Activated naive CD4-positive, alpha-beta T cell treated with anti-CD3 and anti-CD28 coated beads for 36 hours (primary cell): Measurements from ENCODE around the gene AUH. TPM values are rescaled to one million over a fixed set of nuclear protein-coding genes. Genes with fewer than 3 reads are reported as not detected.

ENCODE experiments used
- CTCF ChIA-PET: fragments of 350-600 bp; sonication (Branson Sonifier 250); formaldehyde crosslinking; loops from one replicate; lab custom pipeline; 2021; ENCODE audit warnings: antibody characterized with exemption; lab: Charles Lee
- DNase-seq: peaks from one replicate; pipeline ENCODE4 v3.0.0-alpha.2; 2020
- H3K27ac Mint-ChIP-seq: one replicate; pipeline ENCODE4 v1.8.0; 2021; ENCODE audit warnings: mild to moderate bottlenecking, mixed read lengths
- H3K27me3 Mint-ChIP-seq: one replicate; pipeline ENCODE4 v1.8.0; 2021; ENCODE audit warnings: low read depth, mixed read lengths
- H3K36me3 Mint-ChIP-seq: one replicate; pipeline ENCODE4 v1.8.0; 2021; ENCODE audit warnings: low read depth, mixed read lengths
- H3K4me1 Mint-ChIP-seq: one replicate; pipeline ENCODE4 v1.8.0; 2021; ENCODE audit warnings: low read depth, mixed read lengths
- H3K4me3 Mint-ChIP-seq: one replicate; pipeline ENCODE4 v1.8.0; 2021; ENCODE audit warnings: mild to moderate bottlenecking, moderate library complexity, mixed read lengths
- H3K9me3 Mint-ChIP-seq: one replicate; pipeline ENCODE4 v1.8.0; 2021; ENCODE audit warnings: mixed read lengths
- intact Hi-C: fragments of 100-400 bp; cut with micrococcal nuclease; formaldehyde crosslinking; loops from one replicate; pipeline ENCODE4 v1.15.1; 2023
- total RNA-seq, 2 experiments: library from RNA; stranded (reverse); gene quantifications; one replicate each; pipeline ENCODE4 v1.2.3, GENCODE V29; 2021

The AUH gene
- total RNA-seq, 2 experiments from 2014 or later = 13.4 to 14.4 TPM

DNA sequence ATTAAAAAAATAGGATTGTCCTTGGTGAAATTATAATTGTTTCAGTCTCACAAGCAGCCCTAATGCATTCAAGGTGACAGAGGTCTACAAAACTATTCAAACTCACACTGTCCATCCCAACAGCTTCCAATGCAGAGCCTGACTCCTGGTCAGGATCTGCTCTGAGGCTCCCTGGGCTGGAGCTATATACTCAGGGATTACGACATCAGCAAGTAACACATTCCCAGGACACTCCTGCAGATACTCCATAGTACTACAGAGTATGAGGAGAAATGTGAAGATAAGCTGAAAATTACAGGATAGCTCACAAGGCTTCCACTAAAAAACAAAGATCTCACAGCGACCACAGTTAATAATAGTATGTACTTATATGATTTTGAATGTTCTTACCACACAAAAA, 130.1 kb downstream of the AUH start:
- peaks cover 4% of the 10 kb centered on the region for H3K36me3 Mint-ChIP-seq
- no peak for DNase-seq
- H3K27me3 Mint-ChIP-seq = no peaks in the 10 kb centered on the region
- no peaks in the 10 kb centered on the region for H3K4me1 Mint-ChIP-seq
- H3K4me3 Mint-ChIP-seq = no peak overlapping the region
- intact Hi-C loops = no loop called here
- CTCF ChIA-PET = no interaction called here
- no peak overlapping the region for H3K27ac Mint-ChIP-seq
- no peaks in the 10 kb centered on the region for H3K9me3 Mint-ChIP-seq

DNA sequence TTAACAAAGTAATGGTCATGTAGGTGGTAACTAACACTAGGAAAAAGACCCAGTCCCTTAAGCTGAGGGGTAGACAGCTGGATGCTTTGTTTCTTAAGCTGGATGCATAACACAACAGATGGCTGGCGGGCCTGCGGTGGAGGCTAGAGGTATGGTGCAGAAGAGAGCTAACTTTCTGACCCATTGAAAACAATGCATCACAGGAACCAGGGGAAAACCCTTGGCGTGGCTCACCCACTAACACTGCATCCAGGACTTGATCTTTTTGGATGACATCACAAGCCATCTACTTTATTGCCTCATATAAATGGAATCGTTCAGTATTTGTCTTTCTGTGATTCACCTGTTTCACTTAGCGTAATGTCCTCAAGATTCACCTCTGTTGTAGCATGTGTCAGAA, 138.7 kb downstream of the AUH start:
- Mint-ChIP-seq H3K27me3 (no peaks in the 10 kb centered on the region), H3K4me3 (no peak overlapping the region), H3K27ac (no peak overlapping the region), H3K4me1 (peaks cover 14% of the 10 kb centered on the region), H3K36me3 (peaks cover 13% of the 10 kb centered on the region), H3K9me3 (no peaks in the 10 kb centered on the region)
- CTCF ChIA-PET = interaction anchor here (0.7 to 0.8 kb wide), 2 partner anchors 10 to 32 kb away, joined by 3 to 4 read pairs; no protein-coding TSS in a partner anchor
- DNase-seq = peak; percentile 38
- intact Hi-C loops = no loop called here

DNA sequence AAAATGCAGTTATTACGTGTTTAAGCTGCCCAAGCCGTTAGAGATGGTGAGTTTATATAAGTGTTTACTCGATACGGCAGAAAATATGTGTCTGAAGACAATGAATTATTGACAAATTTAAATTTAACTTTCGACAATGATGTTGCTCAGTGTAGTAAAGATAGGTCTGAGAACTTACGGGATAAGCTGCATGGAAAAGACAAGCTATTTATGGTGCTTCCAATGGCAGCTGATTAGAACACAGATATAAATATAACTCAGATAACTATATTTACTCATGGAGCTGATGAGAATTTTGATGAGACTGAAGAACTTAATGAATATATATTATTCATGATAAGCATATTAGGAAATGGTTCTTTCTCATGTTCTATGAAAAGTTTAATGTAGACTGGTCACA, 139.3 kb downstream of the AUH start:
- peaks cover 13% of the 10 kb centered on the region for H3K36me3 Mint-ChIP-seq
- CTCF ChIA-PET = interaction anchor here (0.6 to 0.8 kb wide), 3 partner anchors 9 to 198 kb away, joined by 3 to 4 read pairs (median 3); no protein-coding TSS in a partner anchor
- H3K4me1 Mint-ChIP-seq = peaks cover 14% of the 10 kb centered on the region
- H3K9me3 Mint-ChIP-seq = no peaks in the 10 kb centered on the region
- H3K27ac Mint-ChIP-seq = no peak overlapping the region
- DNase-seq = no peak
- H3K27me3 Mint-ChIP-seq = no peaks in the 10 kb centered on the region
- intact Hi-C loops = no loop called here
- no peak overlapping the region for H3K4me3 Mint-ChIP-seq

DNA sequence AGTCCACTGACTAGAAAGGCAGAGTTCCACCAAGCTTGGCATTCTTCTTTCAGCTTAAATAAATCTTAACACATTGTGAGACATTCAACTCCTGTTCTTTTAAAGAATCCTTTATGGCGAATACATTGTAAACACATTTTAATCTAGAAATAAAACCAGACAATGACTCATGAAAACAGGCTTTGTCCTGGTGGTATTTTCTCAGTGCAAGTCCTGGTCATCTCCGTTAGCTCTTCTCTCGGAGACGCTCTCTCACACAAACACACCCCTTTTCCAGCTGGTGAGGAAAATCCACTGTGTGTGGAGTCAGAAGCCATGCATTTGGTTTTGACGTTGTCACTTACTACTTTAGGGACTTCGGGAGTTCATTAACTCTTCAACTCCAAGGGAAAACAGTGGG, 140.4 kb downstream of the AUH start:
- CTCF ChIA-PET = no interaction called here

DNA sequence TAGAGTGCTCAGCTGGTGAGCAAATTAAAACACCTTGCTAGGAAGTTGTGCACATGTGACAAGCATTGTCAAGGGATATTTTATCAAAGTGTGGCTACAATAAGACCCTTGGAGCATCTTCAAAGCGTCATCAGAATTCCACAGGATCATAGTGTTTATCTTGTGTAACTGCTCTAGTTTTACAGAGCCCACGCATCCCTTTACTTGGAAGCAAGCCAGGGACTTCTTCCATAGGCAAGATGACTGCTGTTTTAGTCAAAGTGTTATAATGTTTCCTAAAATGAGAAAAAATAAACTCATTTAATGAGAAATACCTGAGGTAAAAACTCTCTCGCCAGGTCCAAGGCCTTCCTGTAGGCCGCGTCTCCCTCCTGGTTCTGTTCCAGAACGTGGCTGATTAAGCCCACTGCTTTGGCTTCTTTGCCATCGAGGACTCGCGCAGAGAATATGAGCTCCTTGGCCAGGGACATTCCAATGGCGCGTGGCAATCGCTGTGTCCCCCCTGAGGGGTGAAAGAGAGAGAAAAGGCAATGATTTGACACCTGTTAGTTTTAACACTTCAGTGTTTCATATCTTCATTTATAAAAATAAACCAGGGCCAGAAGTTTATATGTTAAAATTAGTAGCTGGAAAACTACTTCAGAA, 141.1 kb downstream of the AUH start:
- H3K27ac Mint-ChIP-seq = no peak overlapping the region
- CTCF ChIA-PET = no interaction called here
- intact Hi-C loops = no loop called here
- no peak for DNase-seq
- H3K36me3 Mint-ChIP-seq = peaks cover 14% of the 10 kb centered on the region
- H3K9me3 Mint-ChIP-seq = no peaks in the 10 kb centered on the region
- H3K4me1 Mint-ChIP-seq = peaks cover 14% of the 10 kb centered on the region
- no peaks in the 10 kb centered on the region for H3K27me3 Mint-ChIP-seq
- H3K4me3 Mint-ChIP-seq = no peak overlapping the region

More for the DNA sequence above, 140.4 kb downstream of the AUH start:
- DNase-seq = no peak
- Mint-ChIP-seq H3K27me3 (no peaks in the 10 kb centered on the region), H3K4me3 (no peak overlapping the region), H3K9me3 (no peaks in the 10 kb centered on the region), H3K27ac (no peak overlapping the region), H3K36me3 (peaks cover 14% of the 10 kb centered on the region), H3K4me1 (peaks cover 14% of the 10 kb centered on the region)
- intact Hi-C loops = no loop called here

DNA sequence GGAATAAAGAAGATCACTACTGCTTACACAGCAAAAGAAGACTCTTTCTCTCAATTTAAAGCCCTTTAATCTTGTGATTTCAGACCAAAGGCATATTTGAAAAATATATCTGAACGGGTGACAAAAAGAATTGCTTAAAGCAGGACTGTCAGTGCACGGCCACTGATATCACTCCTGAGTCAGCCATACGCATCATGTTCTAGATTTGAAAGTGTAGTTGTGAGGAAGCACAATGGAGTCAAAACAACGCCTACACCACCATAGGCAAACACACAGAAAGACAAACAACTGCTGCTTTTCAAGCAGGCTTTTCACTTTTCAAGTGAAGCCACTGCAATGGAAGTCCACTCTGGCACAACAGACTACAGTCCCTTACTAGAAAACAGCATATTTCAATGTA, 141.7 kb downstream of the AUH start:
- CTCF ChIA-PET = no interaction called here
- H3K27me3 Mint-ChIP-seq = no peaks in the 10 kb centered on the region
- H3K4me1 Mint-ChIP-seq = peaks cover 14% of the 10 kb centered on the region
- H3K27ac Mint-ChIP-seq = no peak overlapping the region
- peaks cover 14% of the 10 kb centered on the region for H3K36me3 Mint-ChIP-seq
- no peak for DNase-seq
- no peak overlapping the region for H3K4me3 Mint-ChIP-seq
- no peaks in the 10 kb centered on the region for H3K9me3 Mint-ChIP-seq
- intact Hi-C loops = no loop called here

DNA sequence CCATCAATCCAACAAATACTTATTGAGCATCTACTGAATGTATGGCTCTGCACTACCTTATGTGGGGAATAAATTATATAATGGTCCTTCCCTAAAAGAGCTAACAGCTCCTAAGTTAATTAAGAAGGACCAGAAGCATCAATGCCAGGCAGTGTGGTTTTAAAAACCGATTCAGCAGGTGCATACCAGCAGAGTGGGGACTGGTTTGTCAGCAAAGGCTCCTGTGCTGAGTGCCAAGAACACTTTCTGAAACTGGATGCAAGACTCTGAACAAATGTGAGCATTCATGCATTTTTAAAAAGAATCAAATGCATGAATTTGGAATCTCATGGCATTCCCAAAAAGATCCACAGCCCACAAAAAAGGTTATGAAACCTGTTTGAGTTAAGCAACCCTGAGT, 142.2 kb downstream of the AUH start:
- peaks cover 14% of the 10 kb centered on the region for H3K4me1 Mint-ChIP-seq
- no peak for DNase-seq
- no peak overlapping the region for H3K27ac Mint-ChIP-seq
- peaks cover 14% of the 10 kb centered on the region for H3K36me3 Mint-ChIP-seq
- CTCF ChIA-PET = no interaction called here
- no peak overlapping the region for H3K4me3 Mint-ChIP-seq
- H3K9me3 Mint-ChIP-seq = no peaks in the 10 kb centered on the region
- H3K27me3 Mint-ChIP-seq = no peaks in the 10 kb centered on the region
- intact Hi-C loops = no loop called here

DNA sequence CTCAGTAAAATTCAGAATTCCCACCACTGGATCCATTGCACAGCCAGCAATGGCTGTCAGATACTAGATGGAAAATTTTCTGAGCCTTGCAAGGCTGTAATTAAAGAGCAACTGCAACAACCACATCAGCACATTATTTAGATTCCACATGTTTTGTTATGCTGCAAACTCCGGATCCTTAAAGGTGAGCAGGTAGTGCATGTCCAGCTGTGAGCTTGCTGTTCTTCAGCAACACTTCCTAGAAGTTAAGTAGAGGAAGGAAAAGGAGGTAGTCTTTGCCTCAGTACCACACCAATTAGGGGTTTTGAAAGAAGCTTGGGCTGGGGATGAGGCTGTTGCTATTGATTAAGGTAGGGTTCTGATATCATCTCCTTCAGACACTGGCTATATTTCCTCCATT, 144.3 kb downstream of the AUH start:
- DNase-seq = no peak
- Mint-ChIP-seq H3K36me3 (peaks cover 17% of the 10 kb centered on the region), H3K27ac (no peak overlapping the region), H3K4me1 (peaks cover 10% of the 10 kb centered on the region), H3K4me3 (no peak overlapping the region), H3K9me3 (no peaks in the 10 kb centered on the region), H3K27me3 (no peaks in the 10 kb centered on the region)
- CTCF ChIA-PET = no interaction called here
- intact Hi-C loops = no loop called here

DNA sequence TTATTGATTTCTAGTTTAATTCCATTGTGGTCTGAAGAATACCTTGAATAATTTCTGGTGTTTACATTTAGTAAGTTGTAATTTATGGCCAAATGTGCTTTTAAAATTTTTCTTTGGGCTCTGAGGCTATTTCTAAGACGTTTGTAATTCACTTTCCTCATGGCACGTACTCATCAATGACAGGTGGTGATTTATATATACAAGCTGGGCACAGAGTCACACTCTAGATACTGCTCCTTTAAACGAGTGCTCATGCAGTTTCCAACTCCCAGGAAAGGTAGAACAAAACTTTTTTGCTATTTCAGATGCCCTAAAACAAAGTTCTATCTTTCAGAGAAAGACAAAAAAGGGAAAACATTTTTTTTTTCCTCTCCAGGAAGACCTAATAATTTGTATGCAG, 146.9 kb downstream of the AUH start:
- intact Hi-C loops = no loop called here
- peaks cover 30% of the 10 kb centered on the region for H3K4me1 Mint-ChIP-seq
- H3K27me3 Mint-ChIP-seq = no peaks in the 10 kb centered on the region
- peaks cover 12% of the 10 kb centered on the region for H3K36me3 Mint-ChIP-seq
- CTCF ChIA-PET = no interaction called here
- no peak overlapping the region for H3K4me3 Mint-ChIP-seq
- H3K9me3 Mint-ChIP-seq = no peaks in the 10 kb centered on the region
- DNase-seq = no peak
- H3K27ac Mint-ChIP-seq = no peak overlapping the region

DNA sequence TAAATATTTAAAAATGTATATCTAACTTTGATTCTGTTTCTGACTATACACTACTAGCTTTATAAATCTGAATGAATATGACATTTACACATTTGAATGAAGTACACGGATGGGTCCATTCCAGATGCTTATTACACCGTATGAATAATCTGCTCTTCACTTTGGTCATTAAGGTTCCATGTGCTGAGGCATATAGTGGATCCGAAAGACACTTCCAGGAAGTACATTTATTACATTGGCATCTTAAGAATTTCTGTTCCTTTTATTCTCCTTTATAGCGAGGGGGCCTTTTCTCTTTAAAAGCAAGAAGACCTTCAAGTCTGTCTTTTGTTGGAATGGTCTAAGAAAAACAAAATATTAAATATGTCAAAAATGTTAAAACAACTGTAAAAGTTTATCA, 147.6 kb downstream of the AUH start:
- Mint-ChIP-seq H3K9me3 (no peaks in the 10 kb centered on the region), H3K4me3 (no peak overlapping the region), H3K36me3 (peaks cover 10% of the 10 kb centered on the region), H3K27me3 (no peaks in the 10 kb centered on the region), H3K4me1 (peaks cover 36% of the 10 kb centered on the region), H3K27ac (no peak overlapping the region)
- DNase-seq = no peak
- CTCF ChIA-PET = interaction anchor here (1.9 kb wide), 1 partner anchor 212 kb away, joined by 4 read pairs; no protein-coding TSS in a partner anchor
- intact Hi-C loops = no loop called here

DNA sequence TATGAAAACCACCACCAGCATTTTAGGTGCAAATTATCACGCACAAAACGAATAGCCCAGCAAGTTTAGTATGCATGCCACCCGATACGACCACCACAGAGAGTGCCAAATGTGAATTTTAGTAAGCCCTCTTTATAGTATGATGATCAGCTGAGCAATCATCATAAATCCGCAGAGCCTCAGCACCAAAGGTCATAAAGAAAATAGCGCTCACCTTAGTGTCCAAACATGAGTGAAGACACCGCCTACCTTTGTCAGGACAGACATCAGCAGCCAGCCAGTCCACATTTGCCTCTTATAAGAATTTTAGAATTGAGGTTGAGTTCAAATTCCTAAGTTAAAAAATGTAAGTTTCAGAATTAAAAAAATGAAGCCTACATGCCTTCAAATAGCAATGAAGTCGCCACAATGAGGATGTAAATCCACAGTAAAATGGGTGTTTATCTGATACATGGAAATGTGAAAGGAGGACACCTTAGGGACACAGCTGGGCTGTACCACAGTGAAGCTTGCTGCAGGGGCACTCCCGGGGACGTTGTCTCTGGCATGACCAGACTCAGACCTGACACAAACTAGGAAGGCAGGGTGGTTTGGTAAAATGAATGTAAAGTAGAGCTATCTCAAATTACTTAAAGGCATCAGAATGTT, 149.0 kb downstream of the AUH start:
- H3K9me3 Mint-ChIP-seq = no peaks in the 10 kb centered on the region
- CTCF ChIA-PET = interaction anchor here (0.9 to 1.9 kb wide), 2 partner anchors 10 to 214 kb away, joined by 4 read pairs; no protein-coding TSS in a partner anchor
- peaks cover 46% of the 10 kb centered on the region for H3K4me1 Mint-ChIP-seq
- no peaks in the 10 kb centered on the region for H3K27me3 Mint-ChIP-seq
- H3K4me3 Mint-ChIP-seq = no peak overlapping the region
- intact Hi-C loops = loop anchor here (1.0 kb wide), 2 partner anchors 112 to 165 kb away; no protein-coding TSS in a partner anchor
- peaks cover 6% of the 10 kb centered on the region for H3K36me3 Mint-ChIP-seq
- no peak for DNase-seq
- H3K27ac Mint-ChIP-seq = peak overlapping the region; percentile 90

DNA sequence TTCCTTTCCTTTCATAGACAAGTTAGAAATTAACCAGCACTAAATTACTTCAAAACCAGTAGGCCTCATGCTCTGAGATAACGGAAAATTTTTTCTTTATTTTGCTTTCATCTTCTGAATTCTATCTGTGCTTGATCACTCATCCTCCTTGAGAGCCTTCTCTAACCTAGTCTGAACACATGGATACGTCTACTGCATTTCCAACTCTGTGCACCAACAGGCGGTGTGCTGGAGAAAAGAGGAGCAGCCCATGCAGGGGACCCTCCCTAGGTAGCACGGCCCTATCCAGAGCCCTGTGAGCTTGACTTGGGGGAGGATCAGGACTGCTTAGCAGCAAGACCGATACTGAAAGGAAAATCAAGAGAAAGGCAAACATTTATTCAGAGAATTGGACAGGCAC, 149.8 kb downstream of the AUH start:
- CTCF ChIA-PET = interaction anchor here (1.9 kb wide), 1 partner anchor 215 kb away, joined by 4 read pairs; no protein-coding TSS in a partner anchor

More for the DNA sequence above, 149.8 kb downstream of the AUH start:
- peak; percentile 74 for DNase-seq
- peak overlapping the region; percentile 90 for H3K27ac Mint-ChIP-seq
- H3K4me3 Mint-ChIP-seq = peak overlapping the region; percentile 39
- H3K9me3 Mint-ChIP-seq = no peaks in the 10 kb centered on the region
- H3K4me1 Mint-ChIP-seq = peaks cover 54% of the 10 kb centered on the region
- peaks cover 4% of the 10 kb centered on the region for H3K36me3 Mint-ChIP-seq
- no peaks in the 10 kb centered on the region for H3K27me3 Mint-ChIP-seq
- intact Hi-C loops = loop anchor here (1.0 kb wide), 2 partner anchors 112 to 165 kb away; no protein-coding TSS in a partner anchor
